HG03565 (cell line): ENCODE data around the gene TXLNA.

Source experiments
- ATAC-seq: cut with Tn5 transposase; IDR thresholded peaks from one replicate; pipeline ENCODE4 v1.9.1; 2021; ENCODE audit warnings: mild to moderate bottlenecking, moderate library complexity; ENCODE audit not compliant: unreplicated experiment

Gene TXLNA

GRCh38 chr1:32242341-32242851, 62.9 kb downstream of the TXLNA start:
- no peak for ATAC-seq

GRCh38 chr1:32246888-32247273, 67.4 kb downstream of the TXLNA start, which contains the start of gene FAM167B:
Gene FAM167B, plus strand, starts transcription at chr1:32247222. Its CDS starts 200 bp downstream, at chr1:32247422.
- ATAC-seq: no peak

GRCh38 chr1:32247452-32247851, 68.0 kb downstream of the TXLNA start:
- ATAC-seq: no peak
